Inferior parietal cortex (tissue), 1 donor: ENCODE data around the gene SUSD3.

Experiments used
- DNase-seq: peaks from one replicate; pipeline ENCODE4 v3.0.0-alpha.2; 2016; ENCODE audit errors: extremely low spot score

SUSD3 gene

DNA sequence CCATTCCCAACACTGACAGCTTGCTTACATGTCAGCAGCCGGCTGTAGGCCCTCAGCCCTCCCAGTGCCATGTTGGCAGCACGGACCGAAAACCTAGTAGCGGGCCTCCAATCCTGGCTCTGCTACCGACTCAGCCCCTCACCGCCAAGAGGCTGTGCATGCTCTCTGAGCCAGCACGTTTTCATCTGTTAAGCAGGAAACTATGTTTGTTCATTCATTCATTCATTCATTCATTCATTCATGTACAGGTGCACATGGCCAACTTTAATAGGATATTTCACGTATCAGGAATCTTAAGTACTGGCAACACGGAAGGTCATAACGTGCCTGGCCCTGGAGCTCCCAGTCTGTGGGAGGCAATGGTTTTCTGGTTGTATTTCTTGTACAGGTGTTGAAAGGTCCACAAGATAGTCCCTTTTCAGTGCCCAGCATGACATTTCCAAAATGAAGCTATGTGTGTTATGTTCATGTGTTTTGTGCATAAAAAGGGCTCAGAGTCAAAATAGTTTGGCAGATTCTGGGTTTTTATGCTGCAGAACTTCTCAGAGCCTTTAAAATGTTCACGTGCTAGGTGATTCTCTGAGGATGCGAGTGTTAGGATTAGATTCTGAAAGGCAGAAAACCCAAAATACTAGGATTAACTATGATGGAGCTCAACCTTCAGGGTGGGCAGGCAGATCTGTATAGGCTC lies 17.7 kb downstream of the SUSD3 start:
- DNase-seq = no peak

GRCh38 chr9:93076792-93077128 lies 18.3 kb downstream of the SUSD3 start:
- DNase-seq = no peak

DNA sequence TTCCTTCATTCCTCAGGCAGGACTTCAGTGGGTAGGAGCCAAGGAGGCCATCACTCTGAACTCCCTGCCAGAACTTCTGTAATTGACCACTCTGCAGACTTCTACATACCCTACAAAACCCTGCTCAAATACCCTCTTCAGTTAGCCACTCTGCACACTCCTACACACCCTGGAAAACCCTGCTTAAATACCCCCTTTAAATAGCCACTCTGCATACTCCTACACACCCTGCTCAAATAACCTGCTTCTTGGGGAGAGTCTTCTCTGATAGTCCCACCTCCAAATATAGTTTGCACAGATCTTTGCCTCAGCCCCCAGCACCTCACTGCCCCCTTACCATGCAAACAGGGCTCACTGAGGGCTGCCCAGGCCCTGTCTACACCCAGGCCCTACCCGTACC lies 18.9 kb downstream of the SUSD3 start:
- DNase-seq = no peak

DNA sequence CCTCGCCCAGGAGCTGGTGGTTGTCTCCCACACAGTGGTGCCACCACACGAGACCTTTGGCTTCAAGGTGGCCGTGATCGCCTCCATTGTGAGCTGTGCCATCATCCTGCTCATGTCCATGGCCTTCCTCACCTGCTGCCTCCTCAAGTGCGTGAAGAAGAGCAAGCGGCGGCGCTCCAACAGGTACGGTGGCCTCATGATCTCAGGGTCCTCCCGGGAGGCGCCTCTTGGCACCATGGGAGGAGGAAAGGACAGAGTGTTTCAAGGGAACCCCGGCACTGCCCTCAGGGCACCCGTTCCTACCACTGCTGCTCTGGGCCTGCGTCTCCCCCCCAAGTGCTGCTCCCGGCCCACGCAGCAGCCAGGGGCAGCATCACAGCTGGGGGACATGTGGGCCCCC lies 19.3 kb downstream of the SUSD3 start:
- no peak for DNase-seq

GRCh38 chr9:93079371-93079770 lies 20.9 kb downstream of the SUSD3 start:
- no peak for DNase-seq

DNA sequence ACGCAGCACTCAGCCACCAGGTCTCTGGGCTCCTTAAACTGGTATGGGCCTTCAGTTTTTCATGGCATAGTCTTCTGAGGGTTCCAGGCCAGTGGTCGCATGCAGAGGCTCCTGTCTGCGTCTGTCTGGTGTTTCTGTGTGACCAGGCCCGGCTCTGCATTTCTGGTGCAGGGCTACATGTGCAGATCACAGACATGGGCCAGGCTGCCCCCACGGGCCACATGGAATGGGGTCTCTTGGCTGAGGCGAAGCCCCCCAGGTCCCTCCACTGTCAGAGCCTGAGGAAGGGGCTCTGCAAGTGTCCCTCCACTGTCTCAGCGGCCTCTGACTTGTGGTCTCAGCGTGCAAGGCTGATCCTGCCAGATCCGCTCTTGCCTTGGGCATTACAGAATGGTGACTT lies 21.9 kb downstream of the SUSD3 start:
- no peak for DNase-seq

DNA sequence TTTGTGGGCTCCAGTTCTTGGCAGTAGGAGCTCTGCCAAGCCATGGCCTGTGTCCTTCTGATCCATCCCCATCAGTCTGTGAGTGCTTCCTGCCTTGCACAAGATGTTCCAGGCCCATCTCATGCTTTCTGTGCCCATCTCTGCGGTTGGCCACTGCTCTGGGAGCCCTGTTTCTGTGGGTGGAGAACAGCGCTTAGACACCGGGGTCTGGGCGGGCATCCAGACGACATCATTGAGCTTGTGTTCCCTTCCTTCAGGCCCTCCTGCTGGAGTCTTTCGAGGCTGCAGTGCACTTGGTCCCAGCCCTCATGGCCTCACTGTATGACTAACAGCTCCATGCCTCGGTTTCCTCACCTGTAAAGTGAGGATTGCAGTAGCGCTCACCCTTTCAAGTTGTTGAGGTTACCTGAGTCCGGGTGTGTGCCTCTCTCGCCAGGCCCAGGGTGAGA lies 22.6 kb downstream of the SUSD3 start:
- DNase-seq = no peak

DNA sequence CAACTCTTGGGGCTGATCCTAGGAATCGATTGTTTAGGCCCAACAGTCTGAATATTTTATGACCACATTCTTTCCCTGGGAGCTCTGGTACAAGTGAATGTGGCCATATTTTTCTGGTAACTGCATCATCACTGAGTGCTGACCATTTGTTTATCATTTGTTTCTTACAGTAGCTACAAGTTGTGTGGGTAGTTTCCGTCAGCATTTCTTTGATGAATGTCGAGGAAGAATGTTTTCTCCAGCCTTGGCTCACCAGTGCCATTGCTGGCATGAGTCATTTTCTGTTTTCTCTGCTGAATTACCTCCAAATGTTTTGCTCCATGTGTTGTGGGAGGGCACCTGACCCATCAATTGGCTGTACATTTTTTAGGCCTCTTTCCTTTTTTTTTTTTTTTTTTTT lies 23.4 kb downstream of the SUSD3 start:
- no peak for DNase-seq

GRCh38 chr9:93082841-93083411 lies 24.4 kb downstream of the SUSD3 start:
- no peak for DNase-seq

GRCh38 chr9:93083592-93084470 lies 25.3 kb downstream of the SUSD3 start:
- no peak for DNase-seq

DNA sequence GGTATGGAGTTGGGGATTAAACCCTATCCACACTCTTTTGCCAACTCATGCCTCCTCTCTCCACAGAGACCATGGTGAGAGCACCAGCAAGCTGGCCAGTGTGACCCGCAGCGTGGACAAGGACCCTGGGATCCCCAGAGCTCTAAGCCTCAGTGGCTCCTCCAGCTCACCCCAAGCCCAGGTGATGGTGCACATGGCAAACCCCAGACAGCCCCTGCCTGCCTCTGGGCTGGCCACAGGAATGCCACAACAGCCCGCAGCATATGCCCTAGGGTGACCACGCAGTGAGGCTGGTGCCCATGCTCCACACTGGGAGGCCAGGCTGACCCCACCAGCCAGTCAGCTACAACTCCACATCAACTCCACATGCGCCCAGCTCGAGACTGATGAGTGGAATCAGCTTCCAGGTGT lies 26.0 kb downstream of the SUSD3 start:
- no peak for DNase-seq

GRCh38 chr9:93085676-93086075 lies 27.2 kb downstream of the SUSD3 start:
- DNase-seq = no peak

- no peak for DNase-seq
Observed at GRCh38 chr9:93086447-93087224, 28.1 kb downstream of the SUSD3 start.

DNA sequence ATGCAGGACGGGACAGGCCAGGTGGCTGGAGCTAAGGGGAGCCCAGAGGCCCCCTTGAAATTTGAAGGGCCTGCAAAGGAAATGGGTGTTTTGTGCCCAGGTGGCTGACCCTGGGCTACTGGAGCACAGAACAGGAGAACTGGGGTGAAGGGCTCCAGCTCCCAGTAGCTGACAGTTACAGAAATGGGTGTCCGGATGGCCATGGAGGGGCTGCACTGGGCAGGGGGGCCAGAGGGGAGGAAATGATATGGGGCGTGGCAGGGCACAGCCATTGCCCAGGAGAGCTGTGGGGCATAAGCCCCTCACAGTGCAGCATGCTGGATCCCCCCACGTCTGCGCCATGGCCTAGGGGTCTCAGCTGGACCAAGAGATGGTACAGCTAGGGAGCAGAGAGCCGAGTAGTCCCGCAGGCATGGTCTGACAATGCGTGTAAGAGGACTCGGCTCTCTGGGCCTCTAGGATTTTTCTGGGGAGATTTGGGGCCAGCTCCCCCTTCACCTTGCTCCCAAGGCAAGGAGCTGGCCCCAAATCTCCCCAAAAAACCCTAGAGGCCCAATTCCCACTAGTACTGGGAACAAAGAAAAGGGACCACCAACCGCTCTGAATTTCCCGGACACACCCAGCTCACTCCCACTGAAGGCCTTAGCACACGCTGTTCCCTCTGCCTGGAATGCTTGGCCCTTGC lies 29.6 kb downstream of the SUSD3 start:
- DNase-seq = no peak

GRCh38 chr9:93088656-93089015 lies 30.1 kb downstream of the SUSD3 start:
- no peak for DNase-seq

DNA sequence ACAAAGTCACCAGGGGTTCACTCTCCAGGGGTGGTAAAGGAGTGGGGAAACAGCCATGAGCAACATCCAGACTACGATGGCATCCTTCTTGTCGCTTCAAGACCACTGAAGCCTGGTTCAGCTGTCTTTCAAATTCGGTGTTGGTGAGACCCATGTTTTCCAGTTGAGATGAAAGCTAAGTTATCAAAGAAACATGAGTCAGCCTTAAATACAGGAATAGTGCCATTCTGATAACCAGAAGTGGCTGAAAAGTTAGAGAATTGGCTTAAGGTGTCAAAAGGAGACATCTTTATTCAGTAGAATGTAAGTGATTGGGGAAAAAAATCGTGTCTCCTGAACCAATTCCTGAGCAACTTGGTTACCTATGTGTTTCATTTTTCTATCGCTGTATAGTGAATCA lies 30.5 kb downstream of the SUSD3 start:
- DNase-seq = no peak

- DNase-seq = no peak
Observed at GRCh38 chr9:93089481-93089991, 31.0 kb downstream of the SUSD3 start.

- DNase-seq = no peak
Observed at GRCh38 chr9:93090091-93090655, 31.7 kb downstream of the SUSD3 start.

DNA sequence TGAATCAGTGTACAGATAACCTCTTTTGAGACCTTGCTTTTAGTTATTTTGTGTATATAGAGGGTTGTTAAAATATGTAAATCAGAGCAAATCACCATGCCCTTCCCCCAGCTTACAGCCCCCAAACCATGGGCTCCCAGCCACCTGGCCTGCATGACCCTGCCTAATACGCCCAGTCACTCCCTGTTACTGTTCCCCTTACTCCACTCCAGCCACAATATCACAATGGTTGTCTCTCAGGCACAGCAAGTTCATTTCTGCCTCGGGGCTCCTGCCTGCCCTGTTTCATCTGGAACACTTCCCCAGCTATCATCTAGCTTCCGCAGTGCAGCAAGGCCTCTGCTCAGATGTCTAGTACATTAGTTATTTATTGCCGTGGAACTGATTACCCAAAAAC lies 32.6 kb downstream of the SUSD3 start:
- no peak for DNase-seq

DNA sequence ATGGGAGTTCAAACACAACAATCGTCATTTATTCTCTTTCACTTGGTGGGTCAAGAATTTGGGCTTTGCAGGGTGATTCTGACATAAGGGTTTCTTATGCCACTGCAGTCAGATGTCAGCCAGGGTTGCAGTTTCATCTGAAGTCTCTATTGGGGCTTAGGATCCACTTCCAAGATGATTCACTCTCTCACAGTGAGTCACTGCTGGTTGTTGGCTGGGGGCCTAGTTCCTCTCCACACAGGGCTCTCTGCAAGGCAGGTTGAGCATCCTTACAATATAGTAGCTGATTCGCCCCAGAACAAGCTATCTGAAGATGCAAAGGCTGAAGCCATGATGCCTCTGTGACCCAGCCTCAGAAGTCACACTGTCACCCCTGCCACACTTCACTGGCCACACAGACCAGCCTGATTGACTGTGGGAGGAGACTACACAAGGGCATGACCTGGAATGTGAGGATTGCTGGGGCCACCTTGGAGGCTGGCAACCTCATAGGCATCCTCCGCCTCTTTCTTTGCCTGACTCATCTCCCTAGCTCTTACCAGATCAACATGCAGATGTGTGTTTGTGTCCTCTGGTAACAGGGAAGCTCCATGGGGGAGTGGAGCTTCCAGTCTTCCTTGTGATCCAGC lies 33.1 kb downstream of the SUSD3 start:
- no peak for DNase-seq
